Measurements from ENCODE around the gene ARHGEF19. TPM values are rescaled to one million over a fixed set of nuclear protein-coding genes. Genes with fewer than 3 reads are reported as not detected.
"Not testable (repeated sequence)": the region's sequence is repeated elsewhere in the genome, so short reads cannot be mapped to it uniquely, and the experiment has no call there.

ARHGEF19 gene
- total RNA-seq, 1 donor from 2014 or later, result 151 TPM

DNA sequence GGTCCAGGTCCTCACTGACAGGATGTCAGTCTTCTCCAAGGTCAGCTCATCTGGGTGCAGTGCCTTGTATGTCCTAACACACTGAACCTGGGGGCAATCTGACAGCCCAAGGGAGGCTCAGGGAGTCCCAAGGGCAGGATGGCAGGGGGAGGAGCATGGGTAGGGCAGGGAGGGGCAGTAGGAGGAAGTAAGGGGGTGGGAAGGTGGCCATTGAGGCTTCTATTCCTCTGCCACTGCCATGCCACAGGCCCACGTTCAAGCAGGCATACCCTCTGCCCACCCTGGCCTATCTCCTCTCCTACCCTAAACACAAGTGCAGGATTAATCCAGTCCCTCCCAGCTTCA is 13.3 kb downstream of the ARHGEF19 start:
- TF ChIP-seq, protein P1, sequence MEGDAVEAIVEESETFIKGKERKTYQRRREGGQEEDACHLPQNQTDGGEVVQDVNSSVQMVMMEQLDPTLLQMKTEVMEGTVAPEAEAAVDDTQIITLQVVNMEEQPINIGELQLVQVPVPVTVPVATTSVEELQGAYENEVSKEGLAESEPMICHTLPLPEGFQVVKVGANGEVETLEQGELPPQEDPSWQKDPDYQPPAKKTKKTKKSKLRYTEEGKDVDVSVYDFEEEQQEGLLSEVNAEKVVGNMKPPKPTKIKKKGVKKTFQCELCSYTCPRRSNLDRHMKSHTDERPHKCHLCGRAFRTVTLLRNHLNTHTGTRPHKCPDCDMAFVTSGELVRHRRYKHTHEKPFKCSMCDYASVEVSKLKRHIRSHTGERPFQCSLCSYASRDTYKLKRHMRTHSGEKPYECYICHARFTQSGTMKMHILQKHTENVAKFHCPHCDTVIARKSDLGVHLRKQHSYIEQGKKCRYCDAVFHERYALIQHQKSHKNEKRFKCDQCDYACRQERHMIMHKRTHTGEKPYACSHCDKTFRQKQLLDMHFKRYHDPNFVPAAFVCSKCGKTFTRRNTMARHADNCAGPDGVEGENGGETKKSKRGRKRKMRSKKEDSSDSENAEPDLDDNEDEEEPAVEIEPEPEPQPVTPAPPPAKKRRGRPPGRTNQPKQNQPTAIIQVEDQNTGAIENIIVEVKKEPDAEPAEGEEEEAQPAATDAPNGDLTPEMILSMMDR (IDR thresholded peaks at IDR 0.05; ENCODE audit: unreplicated experiment), result no peak
- H3K4me3 Mint-ChIP-seq (ENCODE audit: low read depth), result no peak overlapping the region
- no peaks in the 10 kb centered on the region for H3K4me1 Mint-ChIP-seq (ENCODE audit: low read depth)
- H3K9me3 Mint-ChIP-seq (ENCODE audit: low read depth), result no peaks in the 10 kb centered on the region
- no peaks in the 10 kb centered on the region for H3K27me3 Mint-ChIP-seq
- H3K27ac Mint-ChIP-seq, result no peak overlapping the region
- peaks cover 28% of the 10 kb centered on the region for H3K36me3 Mint-ChIP-seq (ENCODE audit: insufficient read depth)
- DNase-seq (ENCODE audit: low spot score, unreplicated experiment), result no peak

DNA sequence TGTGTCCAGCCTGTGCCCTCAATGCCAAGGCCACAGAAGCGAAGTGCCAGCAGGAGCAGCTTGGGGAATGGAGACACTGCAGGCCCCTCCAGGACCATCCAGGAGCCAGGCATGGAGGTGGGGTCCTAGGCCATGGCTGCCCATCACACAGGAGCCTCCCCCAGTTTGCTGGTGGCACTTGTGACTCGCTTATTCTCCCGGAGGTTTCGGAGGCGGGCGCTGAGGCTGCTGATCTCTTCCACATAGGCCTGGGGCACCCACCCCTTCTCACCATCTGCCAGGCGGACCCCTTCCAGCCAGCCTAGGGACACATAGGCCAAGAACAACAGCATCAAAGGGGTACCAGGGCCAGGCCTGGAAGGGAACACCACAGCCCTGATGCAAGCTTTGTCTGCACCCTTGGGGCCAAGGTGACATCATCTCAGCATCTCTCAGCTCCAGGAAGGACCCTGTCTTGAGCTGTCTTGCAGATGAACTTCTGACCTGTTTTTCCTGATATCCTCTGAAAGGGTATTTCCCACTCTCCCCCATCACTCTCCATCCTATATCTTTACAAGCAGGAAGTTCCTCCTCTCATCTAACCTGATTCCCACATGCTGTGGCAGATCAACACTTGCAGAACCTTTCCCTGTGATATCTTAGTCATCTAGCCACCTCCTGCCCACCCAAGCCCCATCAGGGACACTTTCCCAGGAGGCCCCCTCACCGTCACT is 13.9 kb downstream of the ARHGEF19 start:
- H3K36me3 Mint-ChIP-seq (ENCODE audit: insufficient read depth), result peaks cover 26% of the 10 kb centered on the region
- DNase-seq (ENCODE audit: low spot score, unreplicated experiment), result no peak
- H3K4me1 Mint-ChIP-seq (ENCODE audit: low read depth), result no peaks in the 10 kb centered on the region
- TF ChIP-seq, protein P1 (IDR thresholded peaks at IDR 0.05; ENCODE audit: unreplicated experiment), result no peak
- no peak overlapping the region for H3K4me3 Mint-ChIP-seq (ENCODE audit: low read depth)
- no peaks in the 10 kb centered on the region for H3K27me3 Mint-ChIP-seq
- no peak overlapping the region for H3K27ac Mint-ChIP-seq
- H3K9me3 Mint-ChIP-seq (ENCODE audit: low read depth), result no peaks in the 10 kb centered on the region

DNA sequence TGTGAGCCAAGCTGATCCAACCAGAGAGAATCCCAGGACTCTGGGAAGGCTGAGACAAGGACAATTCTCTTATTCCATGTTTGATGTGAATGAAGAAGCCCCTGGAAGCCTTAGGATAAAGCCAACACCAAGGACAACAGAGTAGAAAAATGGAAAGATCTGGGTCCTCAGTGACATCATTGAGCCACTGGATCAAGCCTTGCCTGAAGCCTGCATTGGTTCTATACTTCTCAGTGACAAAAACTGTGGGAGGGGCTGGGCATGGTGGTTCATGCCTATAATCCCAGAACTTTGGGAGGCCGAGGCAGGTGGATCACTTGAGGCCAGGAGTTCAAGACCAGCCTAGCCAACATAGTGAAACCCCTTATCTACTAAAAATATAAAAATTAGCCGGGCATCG is 15.6 kb downstream of the ARHGEF19 start:
- peak overlapping the region; percentile 63 for H3K27ac Mint-ChIP-seq
- H3K4me1 Mint-ChIP-seq (ENCODE audit: low read depth), result no peaks in the 10 kb centered on the region
- no peaks in the 10 kb centered on the region for H3K27me3 Mint-ChIP-seq
- TF ChIP-seq, protein P1 (IDR thresholded peaks at IDR 0.05; ENCODE audit: unreplicated experiment), result no peak
- peaks cover 16% of the 10 kb centered on the region for H3K36me3 Mint-ChIP-seq (ENCODE audit: insufficient read depth)
- H3K4me3 Mint-ChIP-seq (ENCODE audit: low read depth), result no peak overlapping the region
- DNase-seq (ENCODE audit: low spot score, unreplicated experiment), result no peak
- H3K9me3 Mint-ChIP-seq (ENCODE audit: low read depth), result no peaks in the 10 kb centered on the region

DNA sequence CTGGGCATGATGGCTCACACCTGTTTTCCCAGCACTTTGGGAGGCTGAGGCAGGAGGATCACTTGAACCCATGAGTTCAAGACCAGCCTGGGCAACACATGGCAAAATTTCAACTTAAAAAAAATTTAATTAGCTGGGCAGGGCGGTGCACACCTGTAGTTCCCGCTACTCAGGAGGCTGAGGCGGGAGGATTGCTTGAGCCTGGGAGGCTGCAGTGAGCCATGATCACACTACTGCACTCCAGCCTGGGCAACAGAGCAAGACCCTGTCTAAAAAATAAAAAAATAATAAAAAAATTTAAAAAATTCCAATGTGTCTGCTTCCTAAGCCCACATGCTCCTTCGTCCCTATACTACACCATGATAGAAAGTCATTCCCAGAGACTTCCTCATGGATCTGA is 16.3 kb downstream of the ARHGEF19 start:
- not testable (repeated sequence) for H3K4me3 Mint-ChIP-seq (ENCODE audit: low read depth); DNase-seq (ENCODE audit: low spot score, unreplicated experiment); H3K27ac Mint-ChIP-seq; H3K9me3 Mint-ChIP-seq (ENCODE audit: low read depth); H3K27me3 Mint-ChIP-seq; H3K4me1 Mint-ChIP-seq (ENCODE audit: low read depth)
- H3K36me3 Mint-ChIP-seq (ENCODE audit: insufficient read depth), result peaks cover 14% of the 10 kb centered on the region

DNA sequence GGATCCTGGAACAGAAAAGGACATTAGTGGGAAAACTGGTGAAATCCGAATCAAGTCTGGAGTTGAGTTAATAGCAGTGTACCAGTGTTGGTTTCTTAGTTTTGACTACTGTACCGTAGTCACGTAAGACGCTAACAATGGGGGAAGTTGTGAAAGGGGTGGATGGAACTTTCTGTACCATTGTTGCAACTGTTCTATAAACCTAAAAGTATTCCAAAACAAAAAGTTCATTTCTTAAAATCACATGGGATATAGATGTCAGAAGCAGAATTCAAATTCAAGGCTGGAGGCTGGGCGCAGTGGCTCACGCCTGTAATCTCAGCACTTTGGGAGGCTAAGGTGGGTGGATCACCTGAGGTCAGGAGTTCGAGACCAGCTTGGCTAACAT is 16.9 kb downstream of the ARHGEF19 start:
- Mint-ChIP-seq H3K27ac (no peak overlapping the region), H3K9me3 (ENCODE audit: low read depth) (no peaks in the 10 kb centered on the region), H3K4me1 (ENCODE audit: low read depth) (no peaks in the 10 kb centered on the region), H3K27me3 (peaks cover 4% of the 10 kb centered on the region), H3K36me3 (ENCODE audit: insufficient read depth) (peaks cover 14% of the 10 kb centered on the region), H3K4me3 (ENCODE audit: low read depth) (no peak overlapping the region)
- TF ChIP-seq, protein P1 (IDR thresholded peaks at IDR 0.05; ENCODE audit: unreplicated experiment), result no peak
- no peak for DNase-seq (ENCODE audit: low spot score, unreplicated experiment)

DNA sequence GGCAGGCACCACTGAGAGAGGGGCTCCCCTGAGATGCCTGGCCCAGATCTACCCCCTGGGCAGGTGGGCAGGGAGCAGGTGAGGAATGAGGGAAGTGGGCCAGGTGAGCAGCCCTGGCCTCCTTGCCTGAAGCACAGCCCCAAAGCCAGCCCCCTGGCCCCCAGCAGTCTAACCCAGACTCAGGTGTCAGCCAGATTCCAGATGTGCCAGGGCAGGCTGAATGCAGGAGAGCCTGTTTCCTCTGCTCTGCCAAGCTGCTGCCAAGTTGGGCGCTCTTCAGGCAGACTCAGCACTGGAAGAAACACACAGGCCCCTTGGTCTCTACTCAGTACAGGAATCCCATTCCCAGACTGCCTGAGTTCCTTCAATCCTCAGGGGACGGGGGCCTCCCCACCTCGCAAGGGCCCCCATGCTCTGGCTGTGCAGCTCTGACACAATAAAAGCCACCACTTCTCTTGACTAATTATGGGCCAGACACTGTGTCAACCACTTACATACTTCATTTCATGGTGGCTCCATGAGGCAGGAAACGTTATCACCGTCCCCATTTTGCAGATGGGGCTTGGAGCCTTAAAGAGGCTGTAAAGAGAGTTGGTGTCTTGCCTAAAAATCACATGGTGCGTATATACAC is 20.4 kb downstream of the ARHGEF19 start:
- no peak overlapping the region for H3K27ac Mint-ChIP-seq
- no peaks in the 10 kb centered on the region for H3K4me1 Mint-ChIP-seq (ENCODE audit: low read depth)
- H3K4me3 Mint-ChIP-seq (ENCODE audit: low read depth), result no peak overlapping the region

More for the DNA sequence above, 20.4 kb downstream of the ARHGEF19 start:
- Mint-ChIP-seq H3K9me3 (ENCODE audit: low read depth) (no peaks in the 10 kb centered on the region), H3K27me3 (peaks cover 10% of the 10 kb centered on the region), H3K36me3 (ENCODE audit: insufficient read depth) (peaks cover 5% of the 10 kb centered on the region)
- TF ChIP-seq, protein P1 (IDR thresholded peaks at IDR 0.05; ENCODE audit: unreplicated experiment), result no peak
- no peak for DNase-seq (ENCODE audit: low spot score, unreplicated experiment)
